Thyroid gland (tissue), 4 donors: ENCODE results near the gene RGS4.

Experiments used
- CTCF ChIP-seq, 6 experiments: fragments of 200-600 bp in 3 of 6; fragments of 450-650 bp in 3 of 6; sonication (generic) in 3 of 6; IDR thresholded peaks; one replicate each; pipeline ENCODE4 v1.5.1; 2016 to 2019; ENCODE audit warnings: antibody characterized with exemption in 6 of 6, mild to moderate bottlenecking in 2 of 6, inconsistent platforms in 1 of 6, moderate library complexity in 1 of 6
- POLR2A ChIP-seq, 2 donors: fragments of 450-650 bp; IDR thresholded peaks; one replicate each; pipeline ENCODE4 v1.6.1; 2017; ENCODE audit warnings: antibody characterized with exemption in 2 of 2, mild to moderate bottlenecking in 2 of 2, moderate library complexity in 1 of 2

DNA sequence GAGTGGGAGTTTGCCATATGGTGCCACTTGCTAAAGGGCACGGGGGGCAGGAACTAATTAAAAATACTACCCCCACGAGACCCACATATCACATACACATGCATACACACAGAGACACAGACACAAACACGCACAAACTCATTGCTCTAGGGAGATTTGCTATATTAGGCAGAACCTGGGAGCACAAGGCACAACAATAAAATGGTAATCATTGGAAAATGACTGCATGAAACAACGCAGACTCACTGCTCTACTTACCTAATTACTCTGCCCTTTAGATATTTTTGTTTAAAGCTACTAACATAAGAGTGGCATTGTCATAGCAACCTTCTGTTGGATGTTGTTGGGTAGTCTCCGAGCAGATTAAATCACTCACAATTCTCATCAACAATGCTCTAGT lies 20.3 kb upstream of the RGS4 start:
- TF ChIP-seq POLR2A (IDR thresholded peaks at IDR 0.05) (no peak), CTCF (IDR thresholded peaks at IDR 0.05) (no peak)
